GM23248 (cell line): ENCODE data around the gene NDUFS5.
"Not testable (repeated sequence)": the region's sequence is repeated elsewhere in the genome, so short reads cannot be mapped to it uniquely, and the experiment has no call there.

ENCODE experiments used
- EZH2 ChIP-seq: fragments of 200-600 bp; sonication (generic); IDR thresholded peaks from 2 replicates; pipeline ENCODE4 v1.6.1; 2018; ENCODE audit warnings: antibody characterized with exemption, mild to moderate bottlenecking; ENCODE audit not compliant: insufficient read depth, poor library complexity, severe bottlenecking
- EZH2phosphoT487 ChIP-seq: fragments of 200-600 bp; sonication (generic); IDR thresholded peaks from 2 replicates; pipeline ENCODE4 v1.6.1; 2018; ENCODE audit warnings: antibody characterized with exemption, moderate library complexity, mild to moderate bottlenecking, low read depth; ENCODE audit not compliant: insufficient read depth

GRCh38 chr1:38977399-38978244 is 48.5 kb upstream of the NDUFS5 start:
- not testable (repeated sequence) for TF ChIP-seq EZH2, EZH2phosphoT487
